ENCODE measurements around the gene KRIT1.
A peak's percentile ranks its signal among the peaks of the same experiment; 100 is the strongest.
"Not testable (repeated sequence)": the region's sequence is repeated elsewhere in the genome, so short reads cannot be mapped to it uniquely, and the experiment has no call there.

KRIT1 gene

GRCh38 chr7:92253251-92253650 lies 7.5 kb upstream of the KRIT1 start:
- no peak for DNase-seq (ENCODE audit: low read depth, low spot score)
- no peak overlapping the region for H3K4me3 ChIP-seq (ENCODE audit: low read length)

DNA sequence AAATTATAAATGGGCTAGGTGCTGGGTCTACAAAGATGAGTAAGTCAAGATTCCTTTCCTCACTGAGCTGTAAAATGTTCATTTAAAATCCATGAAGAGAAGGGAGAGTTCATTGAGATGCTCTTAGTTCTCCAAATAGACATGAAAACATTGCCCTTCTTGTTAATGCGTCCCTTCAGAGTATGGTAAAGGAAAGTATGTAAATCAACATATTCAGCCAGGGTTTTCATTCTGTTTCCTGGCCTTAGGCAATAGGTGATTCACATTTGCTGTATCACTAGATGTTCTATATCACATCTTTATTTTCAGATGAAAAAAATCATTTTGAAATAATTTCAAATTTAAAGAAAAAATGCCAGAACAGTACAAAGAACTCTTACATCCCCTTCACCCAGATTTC lies 5.5 kb upstream of the KRIT1 start:
- DNase-seq (ENCODE audit: low read depth, low spot score) = no peak
- no peak overlapping the region for H3K4me3 ChIP-seq (ENCODE audit: low read length)

- no peak for DNase-seq (ENCODE audit: low read depth, low spot score)
- no peak overlapping the region for H3K4me3 ChIP-seq (ENCODE audit: low read length)
These were observed 4.9 kb upstream of the KRIT1 start for GRCh38 chr7:92250603-92251002.

DNA sequence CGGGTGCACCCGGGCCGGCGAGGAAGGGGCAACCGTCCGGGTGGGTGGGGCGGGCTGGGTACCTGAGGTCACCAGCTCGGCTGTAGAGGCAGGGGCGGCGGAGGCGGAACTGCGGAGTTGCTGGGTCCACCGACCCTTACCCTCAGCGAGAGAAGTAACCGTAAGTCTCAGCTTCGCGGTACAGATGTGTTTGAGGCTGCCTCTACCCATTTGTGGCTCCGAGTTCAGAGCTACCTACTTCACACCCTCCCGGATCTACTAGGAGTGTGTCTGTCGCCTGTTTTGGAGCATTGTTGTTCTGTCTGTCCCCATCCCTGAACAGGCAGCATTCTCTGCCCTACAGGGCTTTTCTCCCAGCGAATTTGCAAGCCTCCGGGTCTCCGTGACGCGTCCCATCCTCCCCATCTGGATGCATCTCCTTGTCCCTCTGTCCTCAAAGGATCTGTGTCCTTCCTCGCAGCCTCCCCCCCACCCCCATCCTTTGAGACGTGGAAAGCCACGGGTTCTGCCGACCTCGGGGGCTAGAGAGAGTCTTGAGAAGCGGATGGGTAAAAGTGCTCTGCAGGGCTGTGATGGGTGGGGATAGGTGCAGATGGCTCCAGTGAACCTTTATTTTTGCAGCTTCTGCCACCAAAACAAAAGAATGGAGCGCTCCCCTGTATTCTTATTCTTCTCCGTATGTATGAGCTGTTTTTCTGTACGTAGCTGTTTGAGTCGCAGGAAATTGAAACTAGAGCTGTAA lies 817 bp upstream of the KRIT1 start:
- peak; percentile 22 for DNase-seq (ENCODE audit: low read depth, low spot score)
- peak overlapping the region; percentile 75 for H3K4me3 ChIP-seq (ENCODE audit: low read length)

GRCh38 chr7:92244808-92245486 lies 767 bp downstream of the KRIT1 start:
- peak; percentile 8 for DNase-seq (ENCODE audit: low read depth, low spot score)
- peak overlapping the region; percentile 75 for H3K4me3 ChIP-seq (ENCODE audit: low read length)

DNA sequence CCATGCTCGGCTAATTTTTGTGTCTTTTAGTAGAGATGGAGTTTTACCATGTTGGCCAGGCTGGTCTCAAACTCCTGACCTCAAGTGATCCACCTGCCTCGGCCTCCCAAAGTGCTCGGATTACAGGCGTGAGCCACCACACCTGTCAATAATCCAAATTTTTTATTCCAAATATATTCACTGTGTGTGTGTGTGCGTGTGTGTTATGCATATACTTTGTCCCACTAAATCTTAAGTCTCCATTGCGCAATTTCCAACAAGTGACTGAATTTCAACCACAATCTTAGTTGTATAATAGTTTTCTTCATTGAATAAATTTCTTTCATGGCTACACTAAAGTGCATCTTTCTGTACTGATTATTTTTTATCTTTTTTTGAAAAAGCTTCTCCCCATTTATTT lies 2.7 kb downstream of the KRIT1 start:
- DNase-seq (ENCODE audit: low read depth, low spot score) = no peak
- no peak overlapping the region for H3K4me3 ChIP-seq (ENCODE audit: low read length)

GRCh38 chr7:92230547-92230946 lies 15.2 kb downstream of the KRIT1 start:
- no peak overlapping the region for H3K4me3 ChIP-seq (ENCODE audit: low read length)
- DNase-seq (ENCODE audit: low read depth, low spot score) = no peak

DNA sequence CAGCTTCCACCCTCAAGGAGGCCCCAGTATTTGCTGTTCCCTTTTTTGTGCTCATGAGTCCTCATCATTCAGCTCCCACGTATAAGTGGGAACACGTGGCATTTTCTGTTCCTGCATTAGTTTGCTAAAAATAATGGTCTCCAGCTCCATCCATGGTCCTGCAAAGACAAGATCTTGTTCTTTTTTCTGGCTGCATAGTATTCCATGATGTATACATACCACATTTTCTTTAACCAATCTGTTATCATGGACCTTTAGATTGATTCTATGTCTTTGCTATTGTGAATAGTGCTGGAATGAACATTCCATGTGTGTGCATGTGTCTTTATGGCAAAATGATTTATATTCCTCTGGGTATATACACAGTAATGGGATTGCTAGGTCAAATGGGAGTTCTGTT lies 17.0 kb downstream of the KRIT1 start:
- no peak overlapping the region for H3K4me3 ChIP-seq (ENCODE audit: low read length)
- DNase-seq (ENCODE audit: low read depth, low spot score) = no peak

- DNase-seq (ENCODE audit: low read depth, low spot score) = no peak
These were observed 17.6 kb downstream of the KRIT1 start for GRCh38 chr7:92228100-92228499.

GRCh38 chr7:92226981-92227380 lies 18.7 kb downstream of the KRIT1 start:
- no peak for DNase-seq (ENCODE audit: low read depth, low spot score)
- no peak overlapping the region for H3K4me3 ChIP-seq (ENCODE audit: low read length)

More at GRCh38 chr7:92228100-92228499, 17.6 kb downstream of the KRIT1 start:
- H3K4me3 ChIP-seq (ENCODE audit: low read length) = no peak overlapping the region

DNA sequence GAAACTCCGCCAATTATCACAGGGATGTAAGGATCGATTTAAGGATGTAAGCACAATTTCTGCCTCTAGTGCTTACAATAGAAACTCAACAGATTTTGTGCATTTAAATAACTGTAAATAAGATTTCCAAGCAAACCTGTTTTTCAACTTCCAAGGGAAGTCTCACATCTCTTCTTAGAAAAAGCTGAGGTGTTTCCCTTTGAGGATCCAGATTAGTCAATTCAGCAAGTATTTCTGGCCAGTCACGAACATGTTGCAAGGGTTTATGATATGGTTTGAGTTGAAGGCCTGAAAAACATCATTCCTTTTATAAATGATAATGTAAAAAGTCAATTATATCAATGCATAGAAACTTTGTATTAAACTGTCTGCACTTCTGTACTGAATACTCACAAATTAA lies 23.9 kb downstream of the KRIT1 start:
- DNase-seq (ENCODE audit: low read depth, low spot score) = no peak
- H3K4me3 ChIP-seq (ENCODE audit: low read length) = no peak overlapping the region

GRCh38 chr7:92206672-92207071 lies 39.0 kb downstream of the KRIT1 start:
- no peak for DNase-seq (ENCODE audit: low read depth, low spot score)
- H3K4me3 ChIP-seq (ENCODE audit: low read length) = no peak overlapping the region

DNA sequence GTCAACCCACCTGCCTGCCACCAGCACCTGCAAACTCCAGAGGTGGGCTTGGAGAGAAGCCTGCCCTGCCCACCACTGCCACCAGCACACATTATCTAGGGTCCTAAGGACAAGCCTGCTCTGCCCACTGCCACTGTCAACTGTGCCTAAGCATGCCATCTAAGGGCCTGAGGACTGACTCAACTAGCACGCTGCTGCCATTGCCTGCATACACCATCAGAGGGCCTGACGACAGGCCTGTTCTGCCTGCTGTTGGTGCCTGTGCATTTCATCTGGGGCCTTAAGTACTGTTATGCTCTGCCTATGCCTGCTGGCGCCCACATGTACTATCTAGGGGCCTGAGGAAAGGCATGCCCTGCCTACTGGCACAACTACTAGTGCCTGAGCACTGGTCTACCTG lies 39.7 kb downstream of the KRIT1 start:
- no peak for DNase-seq (ENCODE audit: low read depth, low spot score)
- H3K4me3 ChIP-seq (ENCODE audit: low read length) = no peak overlapping the region

- H3K4me3 ChIP-seq (ENCODE audit: low read length) = no peak overlapping the region
- DNase-seq (ENCODE audit: low read depth, low spot score) = no peak
These were observed 44.9 kb downstream of the KRIT1 start for GRCh38 chr7:92200791-92201190.

DNA sequence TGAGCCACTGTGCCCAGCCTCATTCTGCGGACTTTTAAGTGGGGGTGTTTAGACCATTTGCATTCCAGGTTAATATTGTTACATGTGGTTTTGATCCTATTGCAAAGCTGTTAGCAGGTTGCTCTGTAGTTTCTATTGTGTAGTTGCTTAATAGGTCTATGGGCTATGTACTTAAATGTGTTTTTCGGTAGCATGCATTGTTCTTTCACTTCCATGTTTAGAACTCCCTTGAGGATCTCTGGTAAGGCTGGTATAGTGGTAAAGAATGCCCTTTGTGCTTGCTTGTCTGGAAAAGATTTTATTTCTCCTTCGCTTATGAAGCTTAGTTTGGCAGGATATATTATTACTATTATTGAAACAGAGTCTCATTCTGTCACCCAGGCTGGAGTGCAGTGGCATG lies 53.4 kb downstream of the KRIT1 start:
- H3K4me3 ChIP-seq (ENCODE audit: low read length) = no peak overlapping the region
- DNase-seq (ENCODE audit: low read depth, low spot score) = no peak

DNA sequence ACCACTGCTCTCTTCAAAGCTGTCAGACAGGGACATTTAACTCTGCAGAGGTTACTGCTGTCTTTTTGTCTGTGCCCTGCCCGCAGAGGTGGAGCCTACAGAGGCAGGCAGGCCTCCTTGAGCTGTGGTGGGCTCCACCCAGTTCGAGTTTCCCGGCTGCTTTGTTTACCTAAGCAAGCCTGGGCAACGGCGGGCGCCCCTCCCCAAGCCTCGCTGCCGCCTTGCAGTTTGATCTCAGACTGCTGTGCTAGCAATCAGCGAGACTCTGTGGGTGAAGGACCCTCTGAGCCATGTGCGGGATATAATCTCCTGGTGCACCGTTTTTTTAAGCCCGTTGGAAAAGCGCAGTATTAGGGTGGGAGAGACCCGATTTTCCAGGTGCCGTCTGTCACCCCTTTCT lies 56.5 kb downstream of the KRIT1 start:
- H3K4me3 ChIP-seq (ENCODE audit: low read length); DNase-seq (ENCODE audit: low read depth, low spot score): not testable (repeated sequence)

- not testable (repeated sequence) for H3K4me3 ChIP-seq (ENCODE audit: low read length); DNase-seq (ENCODE audit: low read depth, low spot score)
These were observed 61.4 kb downstream of the KRIT1 start for GRCh38 chr7:92184294-92184693.

DNA sequence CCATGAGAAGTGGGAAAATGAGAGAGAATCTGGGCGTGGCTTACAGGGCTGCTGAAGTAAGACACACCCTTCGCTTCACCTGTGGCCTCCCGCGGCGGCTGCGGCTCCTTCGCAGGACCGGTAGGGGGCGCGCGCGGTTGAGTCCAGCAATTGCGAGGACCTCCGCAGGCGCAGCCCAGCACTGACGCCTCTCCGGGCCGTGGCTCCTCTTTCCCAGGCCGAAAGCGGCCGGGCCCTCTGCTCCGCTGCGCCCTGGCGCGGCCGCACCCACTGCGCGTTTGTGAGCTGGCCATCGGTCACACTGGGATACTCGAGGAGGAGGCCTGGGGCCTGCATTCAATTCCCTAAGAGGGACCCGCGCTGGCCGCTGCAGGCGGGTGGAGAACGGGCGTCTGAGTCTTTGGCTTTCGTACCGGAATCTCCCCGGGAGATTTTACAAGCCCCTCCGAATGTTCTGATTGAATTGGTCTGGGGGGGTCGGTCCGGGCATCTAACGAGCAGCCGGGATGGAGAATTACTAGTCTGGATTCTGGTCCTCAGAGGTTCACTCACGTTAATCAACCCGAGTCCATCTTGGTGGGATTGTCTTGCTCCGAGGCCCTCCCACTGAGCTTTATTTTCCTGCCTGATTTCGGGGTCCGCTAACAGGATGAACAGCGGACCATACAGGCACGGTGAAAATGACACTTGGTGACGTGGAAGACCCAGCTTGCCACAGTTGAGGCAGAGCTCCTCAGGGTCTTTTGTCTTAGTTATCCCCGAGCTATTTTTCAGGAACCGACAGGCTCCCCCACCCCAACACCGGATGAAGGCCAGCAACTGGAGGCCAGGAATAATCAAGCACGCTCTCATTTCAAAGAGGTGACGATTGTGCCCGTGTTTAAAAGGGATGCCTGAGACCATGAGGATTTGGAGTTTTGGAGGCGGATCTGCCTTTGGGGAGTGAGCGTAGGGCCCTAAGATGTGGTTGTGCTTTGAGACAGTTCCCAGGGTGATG lies 66.5 kb downstream of the KRIT1 start, which contains the start of gene LRRD1:
TSS of gene LRRD1 (minus strand) at position 215 of the 997 bp plus-strand sequence. CDS start 13,940 bp downstream, outside the sequence.
- DNase-seq (ENCODE audit: low read depth, low spot score) = peak; percentile 62
- peak within 1 kb of the TSS; percentile 13; the same call in 1 of the 2 replicates for H3K4me3 ChIP-seq (ENCODE audit: low read length)

DNA sequence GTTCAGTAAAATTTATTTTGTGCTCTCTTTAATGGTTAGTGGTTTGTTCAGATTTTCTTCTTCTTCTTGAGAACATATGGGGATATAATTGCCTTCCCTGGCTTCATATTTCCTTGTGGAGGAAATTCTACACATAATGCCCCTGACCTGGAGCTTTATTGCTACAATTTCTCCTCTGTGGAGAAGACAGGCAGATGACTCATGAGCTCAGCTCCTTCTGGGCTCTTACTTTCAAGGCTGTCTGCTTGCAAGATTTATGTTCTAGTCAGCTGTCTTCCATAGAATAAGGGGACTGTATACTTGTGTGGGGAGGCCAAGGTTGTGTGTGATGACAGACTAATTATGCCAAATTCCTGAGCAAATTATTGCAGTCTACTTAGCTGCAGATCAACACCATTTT lies 68.4 kb downstream of the KRIT1 start:
- no peak overlapping the region for H3K4me3 ChIP-seq (ENCODE audit: low read length)
- DNase-seq (ENCODE audit: low read depth, low spot score) = no peak

Measured in Jurkat, Clone E6-1 (cell line).